ENCODE data around the gene CNEP1R1. TPM values are rescaled to one million over a fixed set of nuclear protein-coding genes. Genes with fewer than 3 reads are reported as not detected.

The CNEP1R1 gene
- total RNA-seq, 2 experiments from 2014 or later = 36.6 to 46.3 TPM

GRCh38 chr16:50040710-50041109 lies 15.7 kb downstream of the CNEP1R1 start:
- intact Hi-C loops (cut with DNase I, micrococcal nuclease) = no loop called here
- CTCF ChIA-PET = no interaction called here

GRCh38 chr16:50043358-50043757 lies 18.3 kb downstream of the CNEP1R1 start:
- H3K9me3 ChIP-seq (ENCODE audit: control insufficient read depth in 1 of 2, insufficient read depth in 1 of 2, low read length in 2 of 2) = no peaks in the 10 kb centered on the region
- intact Hi-C loops (cut with DNase I, micrococcal nuclease) = no loop called here
- no peak for TF ChIP-seq CTCF (IDR thresholded peaks at IDR 0.05)
- CTCF ChIA-PET = no interaction called here
- Mint-ChIP-seq H3K27ac (no peak overlapping the region), H3K4me3 (no peak overlapping the region), H3K4me1 (ENCODE audit: low read depth) (peaks cover 2% of the 10 kb centered on the region), H3K9me3 (no peaks in the 10 kb centered on the region), H3K27me3 (peaks cover 29% of the 10 kb centered on the region), H3K36me3 (ENCODE audit: low read depth) (no peaks in the 10 kb centered on the region)
- H3K4me1 ChIP-seq (ENCODE audit: insufficient read depth, low read length) = no peaks in the 10 kb centered on the region
- no peaks in the 10 kb centered on the region for H3K36me3 ChIP-seq (ENCODE audit: insufficient read depth, low read length)
- no peak overlapping the region for H3K4me3 ChIP-seq (ENCODE audit: low read length)
- DNase-seq (no peak), ATAC-seq (ENCODE audit: poor library complexity) (no peak)
- no peak overlapping the region for H3K27ac ChIP-seq (ENCODE audit: low read depth in 1 of 2, low read length in 2 of 2)
- H3K27me3 ChIP-seq (ENCODE audit: control insufficient read depth in 1 of 2, insufficient read depth in 2 of 2, low read length in 2 of 2) = peaks cover 0 to 4% of the 10 kb centered on the region in 2 experiments
- POLR2A ChIA-PET = no interaction called here

More at GRCh38 chr16:50040710-50041109, 15.7 kb downstream of the CNEP1R1 start:
- no peak for ATAC-seq (ENCODE audit: poor library complexity)
- H3K4me1 ChIP-seq (ENCODE audit: insufficient read depth, low read length) = no peaks in the 10 kb centered on the region
- peaks cover 0 to 4% of the 10 kb centered on the region in 2 experiments for H3K27me3 ChIP-seq (ENCODE audit: control insufficient read depth in 1 of 2, insufficient read depth in 2 of 2, low read length in 2 of 2)
- no peak overlapping the region for H3K4me3 ChIP-seq (ENCODE audit: low read length)
- Mint-ChIP-seq H3K4me3 (no peak overlapping the region), H3K27me3 (peaks cover 17% of the 10 kb centered on the region), H3K36me3 (ENCODE audit: low read depth) (peaks cover 16% of the 10 kb centered on the region), H3K9me3 (no peaks in the 10 kb centered on the region), H3K27ac (no peak overlapping the region), H3K4me1 (ENCODE audit: low read depth) (peaks cover 4% of the 10 kb centered on the region)
- no peaks in the 10 kb centered on the region for H3K9me3 ChIP-seq (ENCODE audit: control insufficient read depth in 1 of 2, insufficient read depth in 1 of 2, low read length in 2 of 2)
- TF ChIP-seq CTCF (IDR thresholded peaks at IDR 0.05) = no peak
- no peak for DNase-seq
- H3K36me3 ChIP-seq (ENCODE audit: insufficient read depth, low read length) = no peaks in the 10 kb centered on the region
- no peak overlapping the region for H3K27ac ChIP-seq (ENCODE audit: low read depth in 1 of 2, low read length in 2 of 2)
- POLR2A ChIA-PET = no interaction called here

GRCh38 chr16:50045412-50045811 lies 20.4 kb downstream of the CNEP1R1 start:
- H3K9me3 Mint-ChIP-seq = no peaks in the 10 kb centered on the region
- H3K4me1 Mint-ChIP-seq (ENCODE audit: low read depth) = no peaks in the 10 kb centered on the region
- Histone ChIP-seq H3K27me3 (ENCODE audit: control insufficient read depth in 1 of 2, insufficient read depth in 2 of 2, low read length in 2 of 2) (peaks cover 0 to 4% of the 10 kb centered on the region in 2 experiments), H3K4me3 (ENCODE audit: low read length) (no peak overlapping the region), H3K27ac (ENCODE audit: low read depth in 1 of 2, low read length in 2 of 2) (no peak overlapping the region), H3K4me1 (ENCODE audit: insufficient read depth, low read length) (no peaks in the 10 kb centered on the region), H3K9me3 (ENCODE audit: control insufficient read depth in 1 of 2, insufficient read depth in 1 of 2, low read length in 2 of 2) (no peaks in the 10 kb centered on the region), H3K36me3 (ENCODE audit: insufficient read depth, low read length) (no peaks in the 10 kb centered on the region)
- no peak overlapping the region for H3K4me3 Mint-ChIP-seq
- intact Hi-C loops (cut with DNase I, micrococcal nuclease) = no loop called here
- no peak overlapping the region for H3K27ac Mint-ChIP-seq
- TF ChIP-seq CTCF (IDR thresholded peaks at IDR 0.05) = no peak
- H3K27me3 Mint-ChIP-seq = peaks cover 31% of the 10 kb centered on the region
- CTCF ChIA-PET = no interaction called here
- DNase-seq = no peak
- POLR2A ChIA-PET = no interaction called here
- no peaks in the 10 kb centered on the region for H3K36me3 Mint-ChIP-seq (ENCODE audit: low read depth)
- ATAC-seq (ENCODE audit: poor library complexity) = no peak

Measured in CD4-positive, alpha-beta T cell (primary cell).